ENCODE results near the gene CNKSR3. TPM values are rescaled to one million over a fixed set of nuclear protein-coding genes. Genes with fewer than 3 reads are reported as not detected.

CNKSR3 gene
- total and polyA plus RNA-seq, 12 donors = 4.2 to 42.2 (median 24.1) TPM

DNA sequence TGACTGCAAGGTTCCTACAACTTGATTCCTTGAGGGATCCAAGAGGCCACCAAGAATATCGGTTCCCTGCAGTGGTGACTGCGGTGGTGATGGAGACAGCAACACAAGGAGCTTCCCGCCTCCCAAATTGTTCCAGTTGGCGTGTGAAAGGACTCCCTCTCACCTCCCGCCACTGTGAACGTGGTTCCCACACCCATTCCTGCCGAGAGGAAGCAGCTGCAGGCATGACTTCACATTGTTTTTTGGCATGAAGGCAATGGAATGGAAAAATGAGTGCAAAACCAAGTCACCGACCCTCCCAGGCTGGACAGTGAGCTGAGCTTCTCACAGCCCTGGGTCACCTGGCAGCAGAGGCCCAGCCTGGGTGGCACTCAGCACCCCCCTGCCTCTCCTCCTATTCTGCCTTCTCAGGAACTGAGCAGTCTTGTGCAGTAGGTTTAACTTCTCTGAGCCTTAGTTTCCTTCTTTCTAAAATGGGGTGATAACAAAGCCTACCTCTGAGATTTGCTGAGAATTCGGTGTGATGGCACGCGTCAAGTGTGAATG is 75.0 kb downstream of the CNKSR3 start:
- Histone ChIP-seq H3K27me3 (no peaks in the 10 kb centered on the region), H3K4me3 (no peak overlapping the region), H3K27ac (peak overlapping the region in 3 of 10 donors; percentile 20 to 62 (median 35)), H3K9me3 (peaks cover 0 to 5% (median 0%) of the 10 kb centered on the region in 11 donors), H3K36me3 (peaks cover 0 to 8% (median 0%) of the 10 kb centered on the region in 9 donors), H3K4me1 (peaks cover 8 to 69% (median 32%) of the 10 kb centered on the region in 9 donors)
- WGBS, 2 donors = 74 to 83% methylated on average over 11 of the region's 11 CpGs
- ATAC-seq (peak; percentile 32 to 60 (median 42)), DNase-seq (peak in 1 of 2 donors; percentile 57)
- intact Hi-C loops (cut with DNase I) = loop anchor here in 2 of 10 donors (10.0 kb wide), 2 partner anchors 69 to 79 kb away; partner anchors contain the start of gene CNKSR3 (in 1 of the 2)
- TF ChIP-seq CTCF (IDR thresholded peaks at IDR 0.05) = no peak

- no peak for TF ChIP-seq CTCF (IDR thresholded peaks at IDR 0.05)
- 70 to 71% methylated on average over 3 of the region's 3 CpGs for WGBS, 2 donors
- H3K27me3 ChIP-seq = no peaks in the 10 kb centered on the region
- DNase-seq = no peak
- no peak overlapping the region for H3K4me3 ChIP-seq
- peaks cover 8 to 69% (median 35%) of the 10 kb centered on the region in 9 donors for H3K4me1 ChIP-seq
- H3K9me3 ChIP-seq = peaks cover 0 to 5% (median 0%) of the 10 kb centered on the region in 11 donors
- peaks cover 0 to 13% (median 0%) of the 10 kb centered on the region in 9 donors for H3K36me3 ChIP-seq
- intact Hi-C loops (cut with DNase I) = loop anchor here in 5 of 10 donors (5.0 to 10.0 kb wide), 5 partner anchors 63 to 80 kb away; partner anchors contain the start of gene CNKSR3 (in 2 of the 5)
- peak overlapping the region in 5 of 10 donors; percentile 1 to 68 (median 62) for H3K27ac ChIP-seq
- no peak for ATAC-seq
Observed at GRCh38 chr6:154434662-154435061, 75.8 kb downstream of the CNKSR3 start.

DNA sequence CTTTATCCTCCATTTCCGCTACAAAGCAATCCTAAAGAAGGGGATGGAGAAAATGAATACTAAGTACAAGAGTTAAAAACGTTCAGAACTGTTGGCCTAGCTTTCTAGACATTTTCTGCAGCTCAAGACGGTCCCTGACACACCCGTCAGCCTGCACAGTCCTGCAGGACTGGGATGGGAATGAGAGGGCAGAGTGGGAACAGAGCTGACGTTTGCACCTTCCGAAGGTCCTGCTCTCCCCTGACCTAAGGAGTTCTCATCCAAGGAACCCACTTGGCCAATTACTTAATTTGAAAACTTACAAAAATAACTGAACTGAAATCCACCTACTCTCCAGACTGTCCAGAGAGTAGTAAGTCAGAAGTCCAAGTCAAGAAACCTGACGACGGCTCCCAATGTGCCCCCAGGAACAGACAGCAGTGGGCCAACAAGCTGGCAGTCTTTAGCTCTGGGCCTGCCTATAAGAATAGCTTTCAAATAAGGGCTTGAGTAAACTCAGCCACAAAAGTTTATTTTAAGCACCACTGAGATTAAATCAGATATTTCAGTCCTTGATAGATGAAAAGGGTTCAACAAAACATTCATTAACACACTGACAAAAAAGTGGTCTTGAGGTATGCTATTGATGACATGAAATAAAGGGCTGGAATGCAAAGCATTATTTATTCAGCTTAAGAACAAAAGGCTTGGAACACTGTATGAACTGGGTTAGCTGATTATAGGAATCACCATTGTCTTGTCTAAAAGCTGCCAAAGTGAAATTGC is 76.8 kb downstream of the CNKSR3 start:
- 52 to 65% methylated on average over 8 of the region's 8 CpGs for WGBS, 2 donors
- Histone ChIP-seq H3K27ac (peak overlapping the region in 8 of 10 donors; percentile 1 to 68 (median 35)), H3K4me3 (no peak overlapping the region), H3K4me1 (peaks cover 8 to 61% (median 35%) of the 10 kb centered on the region in 9 donors), H3K36me3 (peaks cover 0 to 20% (median 0%) of the 10 kb centered on the region in 9 donors), H3K9me3 (peaks cover 0 to 5% (median 0%) of the 10 kb centered on the region in 11 donors), H3K27me3 (no peaks in the 10 kb centered on the region)
- ATAC-seq (peak in 6 of 8 donors; percentile 23 to 63 (median 42)), DNase-seq (no peak)
- intact Hi-C loops (cut with DNase I) = loop anchor here in 5 of 10 donors (5.0 to 10.0 kb wide), 5 partner anchors 64 to 81 kb away; partner anchors contain the start of gene CNKSR3 (in 2 of the 5)
- TF ChIP-seq CTCF (IDR thresholded peaks at IDR 0.05) = no peak

Measured in heart right ventricle (tissue), 16 donors.